ENCODE data around the gene TCF19.

TCF19 gene

DNA sequence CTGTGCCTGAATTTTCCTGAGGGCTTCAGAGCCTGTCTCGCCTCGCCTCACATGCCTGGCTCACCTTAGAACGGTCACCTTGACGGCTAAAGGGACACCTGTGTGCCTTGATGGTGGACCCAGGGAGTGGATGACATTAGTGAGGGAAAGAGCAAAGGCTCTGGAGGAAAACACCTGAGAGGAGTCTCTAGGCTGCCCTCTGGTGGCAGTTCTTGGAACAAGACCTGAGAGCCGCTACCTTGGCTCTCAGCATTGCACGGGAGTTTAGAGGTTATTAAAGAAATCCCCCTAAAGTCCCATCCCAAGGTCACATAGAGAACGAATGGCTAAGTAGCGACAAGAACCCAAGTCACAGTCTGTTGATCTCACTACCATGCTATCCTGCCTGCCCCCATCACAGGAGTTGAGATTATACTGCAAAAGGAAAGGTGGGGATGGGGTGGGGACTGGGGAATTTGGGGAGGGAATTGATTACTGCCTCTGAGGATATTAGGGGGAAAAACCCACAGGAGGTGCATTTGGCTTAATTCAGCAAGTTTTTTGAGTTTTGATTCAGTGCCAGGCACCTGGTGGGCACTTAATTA, 30.2 kb upstream of the TCF19 start:
- peak; percentile 23 to 59 (median 40) for DNase-seq (ENCODE audit: low read depth in 2 of 3, low spot score in 2 of 3)

DNA sequence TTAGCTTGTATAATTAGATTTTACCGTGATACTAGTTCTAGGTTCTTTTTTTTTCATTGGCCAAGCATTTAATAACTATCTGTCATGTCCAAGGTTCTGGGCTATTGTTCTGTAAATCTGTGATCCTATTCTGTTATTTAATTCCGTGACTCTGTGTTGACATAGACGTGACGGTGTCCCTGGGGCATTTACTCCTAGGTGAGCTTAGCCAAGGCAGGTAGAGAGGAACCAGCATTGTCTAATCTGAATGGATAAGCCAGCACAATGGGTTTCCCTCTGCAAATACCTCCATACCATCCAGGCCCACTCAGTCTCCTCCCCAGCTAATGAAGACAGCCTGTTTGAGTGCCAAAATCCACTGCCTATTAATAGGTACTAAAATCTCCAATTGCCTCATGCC, 29.3 kb upstream of the TCF19 start:
- no peak for DNase-seq (ENCODE audit: low read depth in 2 of 3, low spot score in 2 of 3)

DNA sequence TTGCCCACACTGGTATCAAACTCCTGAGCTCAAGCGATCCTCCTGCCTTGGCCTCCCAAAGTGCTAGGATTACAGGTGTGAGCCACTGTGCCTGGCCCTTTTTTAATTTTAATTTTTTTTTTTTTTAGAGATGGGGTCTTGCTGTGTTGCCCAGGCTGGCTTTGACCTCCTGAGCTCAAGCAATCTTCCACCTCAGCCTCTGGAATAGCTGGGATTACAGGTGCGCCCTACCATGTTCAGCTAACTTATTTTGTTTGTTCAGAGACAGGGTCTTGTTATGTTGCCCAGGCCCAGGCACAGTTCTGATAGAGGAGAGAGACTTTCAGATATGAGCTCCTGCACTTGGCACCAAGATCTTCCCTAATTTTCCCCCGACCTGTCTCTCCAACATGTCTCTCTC, 27.6 kb upstream of the TCF19 start:
- DNase-seq (ENCODE audit: low read depth in 2 of 3, low spot score in 2 of 3) = no peak

DNA sequence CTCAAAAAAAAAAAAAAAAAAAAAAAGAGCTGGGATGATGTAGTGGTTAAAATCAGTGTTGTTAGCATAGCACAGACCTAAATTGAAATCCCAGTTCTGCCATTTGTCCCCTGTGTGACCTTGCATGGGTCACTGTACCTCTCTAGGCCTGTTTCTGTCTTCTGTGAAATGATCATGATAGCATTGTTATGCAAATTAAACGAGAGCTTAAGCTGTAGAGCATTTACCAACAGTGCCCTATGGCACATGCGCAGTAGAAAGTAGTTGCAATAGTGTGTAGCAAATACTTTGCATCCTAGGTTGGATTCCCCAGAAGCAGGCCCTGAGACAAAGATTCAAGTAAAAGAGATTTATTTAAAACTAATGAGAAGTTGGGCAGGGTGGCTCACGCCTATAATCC, 26.8 kb upstream of the TCF19 start:
- DNase-seq (ENCODE audit: low read depth in 2 of 3, low spot score in 2 of 3) = no peak

DNA sequence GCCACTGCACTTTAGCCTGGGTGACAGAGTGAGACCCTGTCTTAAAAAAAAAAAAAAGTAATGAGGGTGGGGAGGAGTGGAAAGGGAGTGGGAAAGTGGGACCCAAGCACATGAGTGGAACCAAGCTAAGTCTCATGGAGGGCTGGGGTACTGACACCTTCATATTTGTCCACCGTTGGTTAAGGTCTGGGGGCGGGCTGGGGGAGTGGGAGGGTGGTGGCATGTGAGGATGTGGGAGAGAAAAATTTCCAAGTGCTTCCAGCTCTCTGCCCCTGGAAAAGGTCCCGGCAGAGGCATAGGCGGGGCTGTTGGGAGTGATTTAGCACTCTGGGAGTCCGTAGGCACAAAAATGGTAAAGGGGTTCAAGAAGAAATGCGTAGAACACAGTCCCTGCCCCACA, 25.6 kb upstream of the TCF19 start:
- no peak for DNase-seq (ENCODE audit: low read depth in 2 of 3, low spot score in 2 of 3)

DNA sequence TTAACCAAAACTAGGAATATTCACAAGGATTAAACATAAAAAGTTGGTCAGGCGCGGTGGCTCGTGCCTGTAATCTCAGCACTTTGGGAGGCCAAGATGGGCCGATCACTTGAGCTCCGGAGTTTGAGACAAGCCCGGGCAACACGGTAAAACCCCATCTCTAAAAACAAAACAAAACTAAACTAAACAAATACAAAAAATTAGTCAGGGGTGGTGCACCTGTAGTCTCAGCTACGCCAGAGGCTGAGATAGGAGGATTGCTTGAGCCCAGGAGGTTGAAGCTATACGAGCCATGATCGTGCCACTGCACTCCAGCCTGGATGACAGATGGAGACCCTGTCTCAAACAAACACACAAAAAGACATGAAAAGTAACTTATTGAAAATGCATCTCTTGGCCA, 22.7 kb upstream of the TCF19 start:
- no peak for DNase-seq (ENCODE audit: low read depth in 2 of 3, low spot score in 2 of 3)

DNA sequence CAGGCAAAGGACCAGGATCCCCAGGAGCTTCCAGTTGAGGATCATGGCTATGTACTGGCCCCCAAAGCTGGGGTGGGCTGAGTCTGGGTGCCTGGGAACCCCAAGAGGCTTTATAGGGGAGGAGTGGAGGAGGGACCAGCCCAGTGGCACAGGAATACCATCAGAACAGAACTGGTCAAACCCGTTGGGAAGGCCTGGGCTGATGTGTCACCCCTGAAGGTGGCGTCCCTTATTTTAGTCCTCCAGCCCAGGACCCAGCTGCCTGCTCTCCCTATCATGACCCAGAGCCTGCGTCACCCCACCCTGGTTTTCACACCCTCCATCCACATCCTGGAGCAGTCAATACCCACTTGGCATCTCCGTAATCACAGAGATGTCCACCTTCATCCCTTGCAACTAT, 19.4 kb upstream of the TCF19 start, which contains the start of gene PSORS1C2:
Gene PSORS1C2 (minus strand): TSS at position 85 of the 400 bp plus-strand sequence. CDS start 40 bp downstream, at position 45.
- no peak for DNase-seq (ENCODE audit: low read depth in 2 of 3, low spot score in 2 of 3)

DNA sequence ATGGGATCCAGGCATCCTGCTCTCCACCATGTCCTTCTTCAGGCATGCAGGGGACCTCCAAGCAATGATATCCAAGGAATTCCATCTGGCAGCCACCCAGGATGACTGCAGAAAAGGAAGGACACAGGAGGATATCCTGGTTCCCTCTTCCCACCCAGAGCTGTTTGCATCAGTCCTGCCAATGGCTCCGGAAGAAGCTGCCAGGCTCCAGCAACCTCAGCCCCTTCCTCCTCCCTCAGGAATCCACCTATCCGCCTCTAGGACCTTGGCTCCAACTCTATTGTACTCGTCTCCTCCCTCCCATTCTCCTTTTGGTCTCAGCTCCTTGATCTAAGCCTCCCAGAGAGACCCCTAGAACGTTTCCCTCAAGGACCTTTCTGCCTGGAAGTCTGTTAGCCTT, 18.8 kb upstream of the TCF19 start:
- no peak for DNase-seq (ENCODE audit: low read depth in 2 of 3, low spot score in 2 of 3)

DNA sequence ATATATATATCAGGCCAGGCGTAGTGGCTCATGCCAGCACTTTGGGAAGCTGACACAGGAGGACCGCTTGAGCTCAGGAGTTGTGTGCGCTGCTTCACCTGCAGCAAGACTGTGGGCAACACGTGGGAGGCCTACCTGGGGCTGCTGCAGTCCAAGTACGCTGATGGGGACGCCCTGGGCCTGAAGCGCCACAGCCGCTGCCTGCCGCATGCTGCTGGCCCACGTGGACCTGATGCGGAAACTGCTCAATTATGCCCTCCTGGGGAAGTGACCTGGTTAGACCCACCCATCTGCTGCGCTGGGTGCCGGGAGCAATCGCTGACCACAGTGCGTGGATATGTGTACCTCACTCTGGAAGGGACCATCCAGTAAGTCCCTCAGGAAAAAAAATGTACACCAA, 17.7 kb upstream of the TCF19 start:
- DNase-seq (ENCODE audit: low read depth in 2 of 3, low spot score in 2 of 3) = no peak

DNA sequence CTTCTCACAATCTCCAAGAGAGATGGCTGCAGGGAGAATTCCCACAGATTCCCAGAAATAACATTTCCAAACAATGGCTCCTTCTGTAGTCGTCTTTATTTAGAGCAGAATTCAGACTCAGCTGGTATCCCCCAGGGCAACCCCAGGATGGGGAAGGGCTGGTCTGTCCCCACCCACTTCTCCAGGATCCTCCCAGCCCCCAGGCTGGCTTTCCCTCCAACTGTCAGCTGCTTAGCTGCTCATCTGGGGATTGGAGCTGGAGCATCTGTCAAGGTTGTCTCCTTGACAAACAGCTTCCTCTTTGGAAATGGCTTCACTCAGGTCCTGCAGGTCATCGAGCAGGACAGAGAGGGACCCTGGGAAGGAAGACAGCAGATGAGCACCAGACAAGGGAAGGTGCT, 16.0 kb upstream of the TCF19 start:
- DNase-seq (ENCODE audit: low read depth in 2 of 3, low spot score in 2 of 3) = no peak

DNA sequence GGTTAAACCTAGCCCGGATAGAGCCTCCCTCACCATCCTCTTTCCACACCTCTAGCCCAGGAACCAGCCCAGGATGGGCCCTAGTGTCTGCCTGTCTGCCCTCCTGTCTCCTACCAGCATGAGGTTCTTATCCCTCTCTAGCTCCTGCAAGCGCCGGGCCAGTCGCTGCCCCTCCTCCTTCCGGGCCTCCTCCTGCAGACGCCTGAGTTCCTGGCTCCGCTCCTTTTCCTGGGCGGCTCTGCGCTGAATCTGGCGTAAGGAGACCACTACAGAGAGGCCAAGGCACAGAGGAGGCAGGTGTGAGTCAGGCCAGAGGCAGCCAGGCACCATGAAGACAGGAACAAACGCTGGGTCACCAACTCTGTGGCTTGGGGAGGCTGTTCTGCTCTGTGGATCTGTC, 15.2 kb upstream of the TCF19 start:
- no peak for DNase-seq (ENCODE audit: low read depth in 2 of 3, low spot score in 2 of 3)

DNA sequence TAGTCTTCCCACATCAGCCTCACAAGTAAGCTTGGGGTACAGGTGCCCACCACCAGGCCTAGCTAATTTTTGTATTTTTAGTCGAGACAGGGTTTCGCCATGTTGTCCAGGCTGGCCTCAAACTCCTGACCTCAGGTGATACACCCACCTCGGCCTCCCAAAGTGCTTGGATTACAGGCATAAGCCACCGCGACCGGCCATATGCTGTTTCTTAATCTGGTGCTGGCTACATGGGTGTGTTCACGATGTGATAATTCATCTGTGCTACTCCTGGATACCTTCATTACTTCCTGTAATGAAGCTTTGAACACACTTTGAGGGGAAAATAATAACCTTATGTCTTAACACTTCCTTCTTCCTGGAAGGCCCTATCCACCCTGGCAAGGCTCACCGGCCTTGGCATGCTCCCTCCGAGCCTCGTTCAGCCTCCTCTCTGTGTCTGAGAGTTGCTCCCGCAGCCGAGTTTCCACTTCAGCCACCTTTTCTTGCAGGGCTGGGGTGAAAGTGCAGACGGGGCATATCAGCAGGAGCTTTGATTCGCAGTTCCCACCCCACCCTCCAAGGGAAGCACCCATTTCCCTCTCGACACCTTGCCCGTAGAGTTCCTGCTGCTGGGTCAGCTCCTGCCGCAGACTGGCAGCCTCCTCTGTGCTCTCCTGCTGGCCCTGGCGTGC, 14.0 kb upstream of the TCF19 start:
- DNase-seq (ENCODE audit: low read depth in 2 of 3, low spot score in 2 of 3) = no peak

DNA sequence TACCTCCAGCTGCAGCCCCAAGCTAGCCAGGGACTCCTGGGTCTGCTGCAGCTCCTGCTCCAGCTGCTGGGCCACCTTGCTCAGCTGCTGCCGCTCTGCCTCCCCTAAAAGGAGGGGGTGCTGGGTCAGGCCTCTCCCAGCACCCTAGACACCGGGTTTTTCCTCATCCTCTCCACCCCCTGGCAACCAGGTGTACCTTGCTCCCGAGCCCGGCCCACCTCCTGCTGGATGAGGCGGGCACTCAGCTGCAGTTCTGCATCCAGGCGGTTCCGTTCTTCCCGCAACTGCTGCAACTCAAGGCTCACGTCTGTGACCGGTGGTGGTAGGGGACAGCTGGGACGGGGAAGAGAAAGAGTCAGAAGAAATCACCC, 13.4 kb upstream of the TCF19 start:
- DNase-seq (ENCODE audit: low read depth in 2 of 3, low spot score in 2 of 3) = no peak

DNA sequence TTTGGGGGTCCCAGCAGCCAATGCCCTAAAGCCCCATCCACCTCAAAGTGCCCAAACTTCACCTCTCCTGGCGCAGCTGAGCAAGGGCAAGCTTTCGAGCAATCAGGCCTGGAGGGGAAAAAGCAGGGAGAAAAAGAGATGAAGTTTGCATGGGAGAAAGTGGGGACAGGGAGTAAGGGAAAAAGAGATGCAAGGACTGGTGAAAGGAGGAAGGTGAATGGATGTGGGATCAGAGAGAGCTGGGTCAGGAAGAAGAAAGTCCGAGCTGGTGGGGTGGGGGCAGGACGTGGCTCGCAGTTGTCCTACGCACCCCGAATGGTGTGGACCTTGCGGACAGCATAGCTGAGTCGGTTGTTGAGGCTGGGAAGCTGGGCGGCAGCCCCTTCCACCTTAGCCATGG, 13.0 kb upstream of the TCF19 start:
- no peak for DNase-seq (ENCODE audit: low read depth in 2 of 3, low spot score in 2 of 3)

DNA sequence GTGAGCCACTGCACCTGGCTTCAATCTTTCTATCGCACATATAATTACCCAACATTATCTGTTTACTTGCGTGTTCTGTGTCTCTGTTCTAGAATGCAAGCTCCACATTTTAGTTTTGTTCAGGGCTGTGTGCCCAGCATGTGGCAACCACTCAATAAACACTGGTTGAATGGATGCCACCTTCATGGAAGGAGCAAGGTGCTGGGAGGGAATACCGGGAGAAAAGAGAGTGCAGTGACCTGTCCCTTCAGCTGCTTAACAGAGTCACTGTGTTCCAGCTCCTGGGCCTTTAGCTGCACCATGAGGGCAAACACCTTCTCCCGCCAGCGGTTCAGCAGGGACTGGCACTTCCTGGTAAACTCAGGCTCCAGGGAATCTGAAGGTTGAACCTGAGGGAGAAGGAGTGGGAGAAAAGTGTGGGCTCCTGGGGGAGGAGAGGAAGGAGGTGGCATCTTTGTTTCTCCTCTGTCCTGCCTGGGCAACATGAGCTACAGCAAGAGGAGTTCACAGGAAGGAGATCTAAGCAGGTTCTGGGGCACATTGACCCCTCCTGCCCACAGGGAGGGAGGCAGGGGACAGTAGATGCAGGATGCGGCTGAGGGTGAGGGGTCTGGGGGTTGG, 8.5 kb upstream of the TCF19 start:
- DNase-seq (ENCODE audit: low read depth in 2 of 3, low spot score in 2 of 3) = no peak

DNA sequence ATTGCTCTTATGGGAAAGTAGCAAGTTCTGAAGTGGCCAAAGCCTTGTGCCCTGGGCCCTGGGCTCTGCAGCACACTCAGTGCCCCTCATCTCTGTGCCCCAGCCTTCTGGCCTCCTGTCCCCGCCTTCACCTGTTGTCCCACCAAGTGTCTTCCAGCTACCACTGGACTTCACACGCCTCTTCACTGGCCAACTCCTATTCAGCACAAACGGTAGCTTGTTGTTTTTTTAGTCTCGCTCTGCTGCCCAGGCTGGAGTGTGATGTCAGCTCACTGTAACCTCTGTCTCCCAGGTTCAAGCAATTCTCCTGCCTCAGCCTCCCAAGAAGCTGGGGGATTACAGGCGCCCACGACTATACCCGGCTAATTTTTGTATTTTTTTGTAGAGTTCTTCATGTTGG, 5.6 kb upstream of the TCF19 start:
- DNase-seq (ENCODE audit: low read depth in 2 of 3, low spot score in 2 of 3) = no peak

DNA sequence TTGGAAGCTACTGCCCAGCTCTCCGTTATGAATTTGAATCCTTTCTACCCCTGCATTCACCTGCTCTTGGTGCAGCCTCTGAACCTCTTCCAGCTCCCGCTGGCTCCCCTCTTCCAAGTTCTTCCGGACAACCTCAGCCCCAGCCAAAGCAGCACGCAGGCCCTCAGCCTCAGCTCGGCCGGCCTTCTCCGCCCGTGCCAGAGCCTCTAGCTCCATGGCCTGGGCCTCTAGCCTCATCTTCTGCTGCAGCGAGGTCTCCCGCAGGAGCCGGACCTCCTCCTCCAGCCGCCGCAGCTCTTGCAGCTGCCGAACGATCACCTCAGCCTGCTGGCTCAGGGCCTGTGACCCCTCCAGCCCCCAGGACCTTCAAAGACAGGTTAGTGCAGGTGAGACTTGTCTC, 4.0 kb upstream of the TCF19 start:
- no peak for DNase-seq (ENCODE audit: low read depth in 2 of 3, low spot score in 2 of 3)

DNA sequence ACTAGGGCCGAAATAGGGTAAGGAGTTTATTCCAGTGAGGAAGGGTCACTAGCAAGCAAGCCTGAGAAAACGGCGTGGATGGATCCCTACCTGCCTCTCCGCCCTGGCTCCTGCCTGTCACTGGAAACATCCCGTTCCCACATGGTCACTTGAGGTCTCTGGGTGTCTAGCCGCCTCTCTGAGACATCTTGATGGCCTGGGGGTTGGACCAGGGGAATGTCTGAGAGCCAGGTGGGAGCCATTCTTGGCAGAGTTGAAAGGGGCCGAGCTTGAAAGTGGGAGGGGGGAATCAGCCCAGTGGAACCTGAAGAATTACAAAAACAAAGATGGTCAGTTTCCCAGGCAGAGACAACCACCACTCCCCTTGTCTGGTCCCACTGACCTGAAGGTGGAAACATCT, 1.7 kb upstream of the TCF19 start:
- DNase-seq (ENCODE audit: low read depth in 2 of 3, low spot score in 2 of 3) = no peak

DNA sequence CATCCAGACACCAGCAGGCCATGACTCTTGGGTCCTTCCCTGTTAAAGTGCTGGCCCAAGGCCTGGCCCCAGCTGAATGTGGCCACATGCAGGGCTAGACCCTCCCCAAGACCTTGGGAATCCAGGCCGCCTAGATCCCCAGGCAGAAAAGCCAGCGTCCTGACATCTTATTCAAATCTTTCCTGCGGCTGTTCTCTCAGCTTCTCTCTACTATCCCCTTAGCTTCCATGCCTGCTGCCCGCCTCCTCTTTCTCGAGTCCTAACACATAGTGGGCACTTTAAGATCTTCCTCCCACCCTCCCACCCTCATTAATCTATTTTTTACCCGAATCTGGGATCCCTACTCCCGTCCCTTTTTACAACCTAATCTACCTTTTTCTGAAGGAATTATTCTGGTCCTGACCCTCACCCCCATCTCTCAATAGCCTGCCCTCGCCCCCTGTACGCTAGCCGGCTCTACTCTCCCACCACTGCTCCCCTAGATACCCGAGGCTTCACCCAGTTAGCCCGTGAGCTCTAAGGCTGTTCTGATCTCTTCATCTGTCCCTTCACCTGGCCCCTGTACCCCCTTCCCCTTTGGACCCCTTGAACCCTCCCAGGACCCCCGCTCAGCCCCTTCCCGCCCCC, 763 bp upstream of the TCF19 start, which contains the start of gene CCHCR1:
Gene CCHCR1 (minus strand): TSS at position 290 of the 627 bp plus-strand sequence. CDS start 202 bp downstream, at position 88.
- DNase-seq (ENCODE audit: low read depth in 2 of 3, low spot score in 2 of 3) = no peak

DNA sequence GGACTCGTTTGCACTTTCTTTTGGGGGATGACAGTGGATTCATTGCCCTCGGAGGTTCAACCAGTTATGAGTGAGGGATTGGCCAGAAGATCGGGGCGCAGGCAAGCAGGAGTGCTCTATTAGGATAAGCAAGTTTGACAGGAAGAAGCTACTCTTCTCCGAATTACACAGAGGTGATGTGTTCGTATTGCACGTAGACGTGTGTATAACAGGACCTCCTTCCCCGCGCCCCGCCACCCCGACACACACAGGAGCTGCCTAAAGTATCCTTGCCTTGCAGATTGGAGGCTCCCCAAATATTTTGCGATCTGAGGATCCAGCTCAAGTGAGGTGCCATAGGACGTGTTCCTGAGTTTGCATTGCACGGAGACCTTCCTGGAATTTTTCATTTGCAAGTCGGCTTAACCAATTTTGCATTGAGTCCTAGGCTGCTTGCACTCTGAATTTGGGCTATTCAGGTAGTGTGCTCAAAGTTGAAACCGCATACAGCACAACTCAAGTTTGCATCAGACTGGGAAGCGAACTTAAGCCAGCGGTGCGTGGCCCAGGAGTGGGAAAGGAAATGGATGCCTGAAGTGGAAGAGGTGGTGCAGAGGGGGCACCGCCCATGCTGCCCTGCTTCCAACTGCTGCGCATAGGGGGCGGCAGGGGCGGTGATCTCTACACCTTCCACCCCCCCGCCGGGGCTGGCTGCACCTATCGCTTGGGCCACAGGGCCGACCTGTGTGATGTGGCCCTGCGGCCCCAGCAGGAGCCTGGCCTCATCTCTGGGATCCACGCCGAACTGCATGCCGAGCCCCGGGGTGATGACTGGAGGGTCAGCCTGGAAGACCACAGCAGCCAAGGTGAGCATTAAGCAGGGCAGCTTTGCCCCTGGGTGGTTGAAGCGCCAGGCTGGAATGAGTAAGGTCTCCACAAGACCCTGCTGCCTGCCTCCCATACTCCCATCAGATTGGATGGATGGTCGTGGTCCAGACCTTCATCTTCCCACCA, 770 bp downstream of the TCF19 start:
- DNase-seq (ENCODE audit: low read depth in 2 of 3, low spot score in 2 of 3) = peak in 1 of 3 experiments; percentile 15

All from activated CD8-positive, alpha-beta memory T cell treated with anti-CD3 and anti-CD28 coated beads for 48 hours (primary cell).